A673 (cell line): ENCODE data around the gene IL22RA1.

Experiments
- CTCF ChIP-seq: fragments of 300-800, 200-600 bp; sonication (generic); conservative IDR thresholded peaks from 2 replicates; pipeline ENCODE4 v1.5.1; 2017; ENCODE audit warnings: low read depth, mild to moderate bottlenecking, antibody characterized with exemption, low read length, moderate library complexity, mixed read lengths
- EZH2 ChIP-seq: fragments of 200-600 bp; sonication (generic); IDR thresholded peaks from 2 replicates; pipeline ENCODE4 v1.6.1; 2017; ENCODE audit warnings: borderline replicate concordance, low read depth, mild to moderate bottlenecking, mixed read lengths, antibody characterized with exemption, low read length; ENCODE audit not compliant: poor library complexity, severe bottlenecking

DNA sequence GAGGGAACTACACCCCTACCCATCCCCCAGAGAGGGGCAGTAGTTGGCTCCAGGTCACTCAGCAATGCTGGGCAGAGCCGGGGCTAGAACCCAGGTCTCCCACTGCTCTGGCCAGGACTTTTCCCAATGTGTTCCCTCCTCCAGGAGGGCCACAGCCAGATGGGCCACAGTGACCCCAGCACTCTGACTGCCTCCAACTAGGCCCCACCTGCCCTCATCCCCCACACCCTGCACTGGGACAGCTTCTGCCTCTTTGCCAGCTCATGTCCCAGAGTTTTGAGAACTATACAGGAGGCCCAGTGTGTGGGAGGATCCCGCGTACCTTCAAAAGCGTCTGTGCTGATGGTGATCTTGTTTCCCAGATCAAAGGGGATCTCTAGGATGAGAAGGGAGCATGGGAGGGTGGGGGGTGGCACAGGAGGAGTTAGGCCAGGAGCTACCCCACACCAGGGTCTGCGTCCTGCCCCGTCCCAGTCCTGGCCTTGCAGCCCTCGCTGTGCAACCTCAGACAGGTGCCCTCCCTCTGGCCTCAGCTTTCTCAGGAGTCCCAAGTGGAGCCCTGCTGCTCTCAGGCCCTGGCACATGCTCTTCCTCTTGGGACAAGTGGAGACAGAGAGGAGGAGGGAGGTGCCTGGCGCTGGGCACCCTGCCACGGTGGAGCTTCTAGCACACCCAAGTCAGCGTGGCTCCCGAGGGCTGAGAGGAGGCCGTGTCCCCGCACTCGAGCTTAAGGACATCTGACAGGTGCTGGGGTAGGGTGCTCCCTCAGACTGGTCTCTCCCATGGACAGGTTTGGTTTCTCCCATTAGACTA lies 53.0 kb downstream of the IL22RA1 start:
- TF ChIP-seq CTCF = no peak
- TF ChIP-seq EZH2 = no peak
